GM12878 (cell line): Measurements from ENCODE around the gene HMGB3.

Experiments
- CHD4 ChIP-seq: fragments of 200-600 bp; sonication (generic); IDR thresholded peaks from 2 replicates; pipeline ENCODE4 v1.6.1; 2016; ENCODE audit warnings: mild to moderate bottlenecking
- CREB1 ChIP-seq: IDR thresholded peaks from 2 replicates; pipeline ENCODE4 v1.6.1; 2012; ENCODE audit warnings: low read depth, mild to moderate bottlenecking, inconsistent platforms
- HDAC6 ChIP-seq: fragments of 200-600 bp; sonication (generic); IDR thresholded peaks from one replicate; pipeline ENCODE4 v1.8.0; 2017; ENCODE audit warnings: antibody characterized with exemption; ENCODE audit not compliant: unreplicated experiment
- MXI1 ChIP-seq: fragments of 150-350 bp; IDR thresholded peaks from 2 replicates; pipeline ENCODE4 v1.6.1; 2011; ENCODE audit warnings: low read depth, mild to moderate bottlenecking, inconsistent platforms, low read length, improper control_type of control experiment
- POLR2A ChIP-seq: IDR thresholded peaks from 2 replicates; pipeline ENCODE4 v1.6.1; 2011; ENCODE audit warnings: low read depth, mild to moderate bottlenecking, low read length
- RFX5 ChIP-seq: IDR thresholded peaks from 2 replicates; pipeline ENCODE4 v1.6.1; 2011; ENCODE audit warnings: low read depth, low read length, improper control_type of control experiment
- SRF ChIP-seq, 2 experiments: IDR thresholded peaks; 2 replicates each; pipeline ENCODE4 v1.6.1; 2011; ENCODE audit warnings: low read depth in 2 of 2, low read length in 2 of 2, mild to moderate bottlenecking in 1 of 2, moderate library complexity in 1 of 2
- TF ChIP-seq, protein P1 (sequence below): fragments of 450-650 bp; IDR thresholded peaks from 2 replicates; pipeline ENCODE4 v1.6.1; 2017; ENCODE audit warnings: mild to moderate bottlenecking
- TF ChIP-seq, protein P2 (sequence below), 3 experiments: IDR thresholded peaks in 2 of 3; conservative IDR thresholded peaks in 1 of 3; 2 replicates each; pipeline ENCODE4 v1.5.1; 2011; ENCODE audit warnings: low read depth in 3 of 3, low read length in 3 of 3, mild to moderate bottlenecking in 3 of 3, control low read depth in 2 of 3, moderate library complexity in 2 of 3, inconsistent platforms in 1 of 3, mixed read lengths in 1 of 3; ENCODE audit not compliant: control insufficient read depth in 2 of 3, insufficient read depth in 1 of 3; ENCODE audit errors: extremely low read depth in 1 of 3

DNA sequence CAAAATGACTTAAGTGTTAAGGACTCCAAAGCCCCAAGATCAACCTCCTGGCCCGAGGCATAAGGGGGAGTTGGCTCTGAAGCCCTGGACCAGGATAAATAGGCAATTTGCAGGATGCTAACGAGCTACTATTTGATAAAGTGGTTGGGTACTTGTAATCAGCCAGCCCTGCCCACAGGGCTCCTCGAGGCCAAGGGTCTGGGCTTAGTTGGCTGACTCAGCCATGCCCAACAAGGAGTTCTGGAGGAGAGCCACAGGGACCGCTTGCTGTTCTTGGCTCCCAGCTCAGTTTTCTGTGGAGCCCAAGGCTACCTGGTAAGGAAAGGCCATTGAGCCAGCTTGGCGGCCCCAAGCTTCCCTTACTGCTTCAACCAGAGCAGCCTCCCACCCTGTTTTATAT is 7.8 kb downstream of the HMGB3 start:
- TF ChIP-seq, protein P1, sequence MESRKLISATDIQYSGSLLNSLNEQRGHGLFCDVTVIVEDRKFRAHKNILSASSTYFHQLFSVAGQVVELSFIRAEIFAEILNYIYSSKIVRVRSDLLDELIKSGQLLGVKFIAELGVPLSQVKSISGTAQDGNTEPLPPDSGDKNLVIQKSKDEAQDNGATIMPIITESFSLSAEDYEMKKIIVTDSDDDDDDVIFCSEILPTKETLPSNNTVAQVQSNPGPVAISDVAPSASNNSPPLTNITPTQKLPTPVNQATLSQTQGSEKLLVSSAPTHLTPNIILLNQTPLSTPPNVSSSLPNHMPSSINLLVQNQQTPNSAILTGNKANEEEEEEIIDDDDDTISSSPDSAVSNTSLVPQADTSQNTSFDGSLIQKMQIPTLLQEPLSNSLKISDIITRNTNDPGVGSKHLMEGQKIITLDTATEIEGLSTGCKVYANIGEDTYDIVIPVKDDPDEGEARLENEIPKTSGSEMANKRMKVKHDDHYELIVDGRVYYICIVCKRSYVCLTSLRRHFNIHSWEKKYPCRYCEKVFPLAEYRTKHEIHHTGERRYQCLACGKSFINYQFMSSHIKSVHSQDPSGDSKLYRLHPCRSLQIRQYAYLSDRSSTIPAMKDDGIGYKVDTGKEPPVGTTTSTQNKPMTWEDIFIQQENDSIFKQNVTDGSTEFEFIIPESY = no peak
- TF ChIP-seq MXI1 (no peak), POLR2A (no peak), CREB1 (no peak), HDAC6 (no peak), SRF (IDR thresholded peaks at IDR 0.05; ENCODE audit: low read depth in 2 of 2, low read length in 2 of 2) (no peak), RFX5 (no peak), CHD4 (no peak)
- TF ChIP-seq, protein P2, sequence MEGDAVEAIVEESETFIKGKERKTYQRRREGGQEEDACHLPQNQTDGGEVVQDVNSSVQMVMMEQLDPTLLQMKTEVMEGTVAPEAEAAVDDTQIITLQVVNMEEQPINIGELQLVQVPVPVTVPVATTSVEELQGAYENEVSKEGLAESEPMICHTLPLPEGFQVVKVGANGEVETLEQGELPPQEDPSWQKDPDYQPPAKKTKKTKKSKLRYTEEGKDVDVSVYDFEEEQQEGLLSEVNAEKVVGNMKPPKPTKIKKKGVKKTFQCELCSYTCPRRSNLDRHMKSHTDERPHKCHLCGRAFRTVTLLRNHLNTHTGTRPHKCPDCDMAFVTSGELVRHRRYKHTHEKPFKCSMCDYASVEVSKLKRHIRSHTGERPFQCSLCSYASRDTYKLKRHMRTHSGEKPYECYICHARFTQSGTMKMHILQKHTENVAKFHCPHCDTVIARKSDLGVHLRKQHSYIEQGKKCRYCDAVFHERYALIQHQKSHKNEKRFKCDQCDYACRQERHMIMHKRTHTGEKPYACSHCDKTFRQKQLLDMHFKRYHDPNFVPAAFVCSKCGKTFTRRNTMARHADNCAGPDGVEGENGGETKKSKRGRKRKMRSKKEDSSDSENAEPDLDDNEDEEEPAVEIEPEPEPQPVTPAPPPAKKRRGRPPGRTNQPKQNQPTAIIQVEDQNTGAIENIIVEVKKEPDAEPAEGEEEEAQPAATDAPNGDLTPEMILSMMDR (IDR thresholded peaks at IDR 0.05 in 2 of 3, conservative IDR thresholded peaks at IDR 0.05 in 1 of 3; ENCODE audit: control insufficient read depth in 2 of 3, extremely low read depth in 1 of 3, insufficient read depth in 1 of 3, low read depth in 3 of 3, low read length in 3 of 3) = no peak
